Measurements from ENCODE around the gene PACSIN1.

DNA sequence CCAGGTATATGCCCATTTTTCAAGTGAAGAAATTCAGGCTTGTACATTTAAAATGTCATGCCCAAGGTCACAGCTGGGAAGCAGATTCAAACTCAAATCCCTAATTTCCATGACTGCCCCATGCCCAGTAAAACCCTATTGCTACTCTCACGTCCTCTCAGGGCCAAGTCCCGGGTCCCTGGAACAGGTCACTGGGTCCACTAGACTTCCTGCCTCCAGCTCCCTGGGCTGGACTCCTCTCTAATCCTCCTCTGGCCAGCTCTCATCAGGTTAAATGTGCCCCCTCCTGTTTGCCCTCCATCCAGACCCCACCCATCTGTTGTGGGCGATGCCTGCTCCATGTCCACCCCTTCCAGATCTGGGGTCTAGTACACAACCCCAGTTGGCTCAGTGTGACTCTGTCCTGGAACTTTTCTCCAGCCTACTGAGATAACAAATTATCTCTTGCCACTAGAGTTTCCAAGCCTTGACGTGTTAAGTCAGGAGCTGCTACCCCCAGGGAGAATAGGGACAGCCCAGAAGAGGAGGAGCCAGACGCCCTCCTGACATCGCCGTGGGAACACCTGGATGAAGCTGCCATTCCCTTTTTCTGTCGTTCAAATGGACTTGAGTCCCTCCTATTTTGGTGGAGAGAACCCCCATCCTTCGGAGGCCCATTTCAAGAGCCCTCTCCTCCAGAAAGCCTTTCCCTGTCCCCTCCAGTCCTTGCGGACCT, 93.9 kb downstream of the PACSIN1 start:
- TF ChIP-seq CTCF (IDR thresholded peaks at IDR 0.05) (no peak), POLR2A (IDR thresholded peaks at IDR 0.05) (no peak), EP300 (IDR thresholded peaks at IDR 0.05) (no peak)

Measured in stomach (tissue), 4 donors.